ENCODE measurements around the gene COL26A1.

The COL26A1 gene

GRCh38 chr7:101590663-101591435 lies 228.2 kb downstream of the COL26A1 start:
- H3K4me3 ChIP-seq (replicated peaks in 1 of 2; ENCODE audit: low read depth in 2 of 2, low read length in 2 of 2): no peak overlapping the region
- DNase-seq (ENCODE audit: low read depth in 2 of 2): no peak
- TF ChIP-seq CTCF (IDR thresholded peaks at IDR 0.05; ENCODE audit: low read depth, low read length): no peak

GRCh38 chr7:101591504-101591903 lies 228.8 kb downstream of the COL26A1 start:
- no peak for DNase-seq (ENCODE audit: low read depth in 2 of 2)
- no peak for TF ChIP-seq CTCF (IDR thresholded peaks at IDR 0.05; ENCODE audit: low read depth, low read length)
- no peak overlapping the region for H3K4me3 ChIP-seq (replicated peaks in 1 of 2; ENCODE audit: low read depth in 2 of 2, low read length in 2 of 2)

GRCh38 chr7:101593556-101593955 lies 230.9 kb downstream of the COL26A1 start:
- no peak for DNase-seq (ENCODE audit: low read depth in 2 of 2)
- no peak for TF ChIP-seq CTCF (IDR thresholded peaks at IDR 0.05; ENCODE audit: low read depth, low read length)
- no peak overlapping the region for H3K4me3 ChIP-seq (replicated peaks in 1 of 2; ENCODE audit: low read depth in 2 of 2, low read length in 2 of 2)

DNA sequence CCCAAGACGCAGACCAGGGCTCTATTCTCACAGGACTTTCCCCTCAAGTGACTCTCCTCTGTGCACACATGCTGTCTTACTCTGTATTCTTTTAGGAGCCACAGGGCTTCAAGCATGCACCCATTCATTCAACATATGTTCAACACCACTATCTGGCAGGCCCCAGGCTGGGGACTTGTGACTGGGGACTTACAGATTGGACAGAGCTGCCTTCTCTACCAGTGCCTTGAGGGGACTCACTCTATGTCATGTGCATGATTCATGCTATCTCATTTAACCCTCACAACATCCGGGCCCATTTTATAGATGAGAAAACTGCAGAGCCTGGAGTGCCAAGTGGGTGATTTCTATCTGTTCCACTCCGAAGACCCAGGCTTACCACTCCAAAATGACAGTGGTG lies 232.1 kb downstream of the COL26A1 start:
- DNase-seq (ENCODE audit: low read depth in 2 of 2): no peak
- TF ChIP-seq CTCF (IDR thresholded peaks at IDR 0.05; ENCODE audit: low read depth, low read length): no peak
- H3K4me3 ChIP-seq (replicated peaks in 1 of 2; ENCODE audit: low read depth in 2 of 2, low read length in 2 of 2): no peak overlapping the region

GRCh38 chr7:101595246-101595645 lies 232.6 kb downstream of the COL26A1 start:
- H3K4me3 ChIP-seq (replicated peaks in 1 of 2; ENCODE audit: low read depth in 2 of 2, low read length in 2 of 2): no peak overlapping the region
- TF ChIP-seq CTCF (IDR thresholded peaks at IDR 0.05; ENCODE audit: low read depth, low read length): no peak
- no peak for DNase-seq (ENCODE audit: low read depth in 2 of 2)

DNA sequence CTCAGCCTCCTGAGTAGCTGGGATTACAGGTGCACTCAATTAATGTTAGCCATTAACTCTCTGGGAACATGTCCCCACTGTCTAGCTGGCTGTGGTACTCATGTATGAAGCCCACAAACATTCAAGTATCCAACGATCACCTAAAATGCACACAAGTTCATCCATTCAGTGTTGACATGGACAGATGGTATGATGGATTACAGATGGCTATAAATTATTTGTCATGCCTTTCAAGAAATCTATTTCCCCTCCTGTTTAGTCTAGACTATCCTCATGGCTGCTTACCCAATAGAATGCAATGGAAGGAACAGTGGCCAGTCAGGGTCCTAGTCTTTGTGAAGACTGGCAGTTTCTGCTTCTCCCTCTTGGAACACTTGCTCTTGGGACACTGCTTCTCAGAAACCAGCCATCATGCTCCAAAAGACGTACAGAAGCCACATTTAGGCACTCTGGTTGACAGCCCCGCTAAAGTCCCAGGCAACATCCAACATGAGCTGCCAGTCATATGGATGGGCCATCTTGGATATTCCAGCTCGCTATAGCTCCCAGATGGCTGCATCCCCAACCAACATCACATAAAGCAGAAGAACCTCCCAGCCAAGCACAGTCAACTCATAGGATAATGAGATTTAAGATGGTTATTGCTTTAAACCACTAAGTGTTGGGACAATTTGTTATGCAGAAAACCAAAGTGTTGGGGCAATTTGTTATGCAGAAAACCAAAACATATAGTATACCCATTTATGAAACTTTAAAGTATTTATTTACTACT lies 233.3 kb downstream of the COL26A1 start:
- no peak overlapping the region for H3K4me3 ChIP-seq (replicated peaks in 1 of 2; ENCODE audit: low read depth in 2 of 2, low read length in 2 of 2)

More for the DNA sequence above, 233.3 kb downstream of the COL26A1 start:
- no peak for TF ChIP-seq CTCF (IDR thresholded peaks at IDR 0.05; ENCODE audit: low read depth, low read length)
- no peak for DNase-seq (ENCODE audit: low read depth in 2 of 2)
